Posterior cingulate gyrus (tissue), 11 donors: ENCODE data around the gene USF2.
"Not testable (repeated sequence)": the region's sequence is repeated elsewhere in the genome, so short reads cannot be mapped to it uniquely, and the experiment has no call there.

ENCODE experiments used
- DNase-seq, 10 donors: peaks; one replicate each; pipeline versions ENCODE4 v3.0.0 to v3.0.0-alpha.2; 2020 to 2021; ENCODE audit warnings: mixed read lengths in 3 of 10
- intact Hi-C: fragments of 100-400 bp; cut with DNase I; formaldehyde crosslinking; loops from one replicate; pipeline ENCODE4 v1.15.1; 2023

USF2 gene, protein sequence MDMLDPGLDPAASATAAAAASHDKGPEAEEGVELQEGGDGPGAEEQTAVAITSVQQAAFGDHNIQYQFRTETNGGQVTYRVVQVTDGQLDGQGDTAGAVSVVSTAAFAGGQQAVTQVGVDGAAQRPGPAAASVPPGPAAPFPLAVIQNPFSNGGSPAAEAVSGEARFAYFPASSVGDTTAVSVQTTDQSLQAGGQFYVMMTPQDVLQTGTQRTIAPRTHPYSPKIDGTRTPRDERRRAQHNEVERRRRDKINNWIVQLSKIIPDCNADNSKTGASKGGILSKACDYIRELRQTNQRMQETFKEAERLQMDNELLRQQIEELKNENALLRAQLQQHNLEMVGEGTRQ

DNA sequence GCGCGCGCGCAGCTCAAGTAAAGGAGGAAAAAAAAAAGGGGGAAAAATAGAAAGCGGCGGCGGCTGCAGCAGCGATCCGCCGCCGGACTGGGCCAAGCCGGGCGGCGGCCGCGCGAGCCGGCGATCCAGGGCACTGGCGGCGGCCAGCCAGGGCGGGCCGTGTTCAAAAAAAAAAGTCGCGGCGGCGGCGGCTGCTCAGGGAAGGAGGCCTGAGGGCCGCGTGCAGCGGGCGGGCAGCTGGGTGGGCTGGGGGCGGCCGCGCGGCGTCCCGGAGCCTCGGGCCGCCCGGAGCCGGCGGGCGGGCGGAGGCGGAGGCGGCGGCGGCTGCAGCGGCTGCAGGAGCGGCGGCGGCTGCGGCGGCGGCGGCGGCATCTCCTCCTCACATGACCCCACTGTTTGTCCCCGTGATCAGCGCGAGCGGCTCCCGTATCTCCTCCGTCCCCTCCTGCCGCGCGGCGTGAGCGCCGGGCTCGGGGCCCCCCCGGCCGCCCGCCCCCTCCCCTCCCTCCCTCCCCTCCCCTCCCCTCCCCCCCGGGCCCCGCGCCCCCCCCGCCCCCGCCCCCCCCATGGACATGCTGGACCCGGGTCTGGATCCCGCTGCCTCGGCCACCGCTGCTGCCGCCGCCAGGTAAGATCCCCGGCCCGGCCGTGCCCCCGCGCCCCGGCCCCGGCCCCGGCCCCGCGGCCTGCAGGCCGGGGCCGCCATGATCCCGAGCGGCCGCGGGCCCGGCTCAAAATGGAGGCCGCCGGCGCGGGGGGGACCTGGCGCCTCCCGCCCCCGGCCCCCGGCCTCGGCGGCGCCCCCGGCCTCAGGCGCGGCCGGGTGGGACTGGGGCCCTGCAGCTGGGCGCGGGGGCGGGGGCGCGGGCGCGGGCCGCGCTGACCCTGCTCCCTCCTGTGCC lies at the start of gene USF2:
Gene USF2, plus strand, starts transcription at position 427 of the 902 bp plus-strand sequence. Its CDS starts 140 bp downstream, at position 567.
- DNase-seq, result peak in 9 of 10 donors; percentile 74 to 97 (median 79)
- intact Hi-C loops, result loop anchor here (1.0 to 10.0 kb wide), 3 partner anchors 24 to 226 kb away; partner anchors contain the start of genes FXYD7, KRTDAP and MAG

DNA sequence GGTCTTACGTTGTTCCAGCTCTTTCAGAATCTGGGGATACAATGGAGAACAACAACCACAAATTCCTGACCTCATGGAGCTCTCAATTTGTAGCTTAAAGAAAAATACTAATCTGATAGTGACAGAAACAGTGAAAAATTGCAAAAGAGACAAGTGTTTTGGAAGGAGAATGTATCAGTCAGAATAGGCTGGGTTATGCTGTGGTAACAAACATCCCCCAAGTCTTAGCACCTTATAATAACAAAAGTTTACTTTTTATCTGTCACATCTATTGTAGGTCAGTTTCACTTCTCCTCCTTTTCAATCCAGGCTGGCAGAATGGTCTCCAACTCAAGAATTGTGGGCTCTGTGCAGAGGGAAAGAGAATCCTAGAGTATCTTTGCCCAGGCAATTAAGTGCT lies 49.8 kb upstream of the USF2 start:
- intact Hi-C loops, result no loop called here
- no peak for DNase-seq

DNA sequence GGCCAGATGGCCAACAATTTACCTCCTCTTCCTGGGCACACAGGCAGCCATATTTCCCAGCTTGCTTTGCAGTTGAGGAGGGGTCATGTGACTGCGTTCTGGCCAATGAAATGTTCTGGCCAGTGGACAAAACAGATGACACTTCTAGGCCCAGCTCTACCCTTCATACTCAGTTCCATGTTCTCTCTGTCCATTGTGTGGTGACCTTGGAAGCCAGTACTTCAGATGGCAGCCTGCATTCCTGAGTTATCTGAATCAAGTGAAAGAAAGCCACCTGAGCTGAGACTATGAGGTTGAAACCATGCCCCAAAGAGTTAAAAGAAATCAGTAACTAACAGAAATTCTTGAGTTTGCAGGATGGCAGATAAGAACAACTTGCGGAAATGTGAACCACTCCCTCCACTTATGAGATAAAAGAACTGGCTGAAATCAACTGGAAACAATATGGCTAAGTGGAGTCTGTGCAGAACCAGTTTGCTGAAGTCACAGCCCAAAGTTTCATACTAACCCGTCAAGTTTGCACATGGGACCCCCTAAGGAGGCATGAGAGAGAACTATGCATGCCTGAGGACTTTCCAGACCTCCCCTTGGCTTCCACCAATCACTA lies 48.3 kb upstream of the USF2 start:
- intact Hi-C loops, result no loop called here
- DNase-seq, result no peak

DNA sequence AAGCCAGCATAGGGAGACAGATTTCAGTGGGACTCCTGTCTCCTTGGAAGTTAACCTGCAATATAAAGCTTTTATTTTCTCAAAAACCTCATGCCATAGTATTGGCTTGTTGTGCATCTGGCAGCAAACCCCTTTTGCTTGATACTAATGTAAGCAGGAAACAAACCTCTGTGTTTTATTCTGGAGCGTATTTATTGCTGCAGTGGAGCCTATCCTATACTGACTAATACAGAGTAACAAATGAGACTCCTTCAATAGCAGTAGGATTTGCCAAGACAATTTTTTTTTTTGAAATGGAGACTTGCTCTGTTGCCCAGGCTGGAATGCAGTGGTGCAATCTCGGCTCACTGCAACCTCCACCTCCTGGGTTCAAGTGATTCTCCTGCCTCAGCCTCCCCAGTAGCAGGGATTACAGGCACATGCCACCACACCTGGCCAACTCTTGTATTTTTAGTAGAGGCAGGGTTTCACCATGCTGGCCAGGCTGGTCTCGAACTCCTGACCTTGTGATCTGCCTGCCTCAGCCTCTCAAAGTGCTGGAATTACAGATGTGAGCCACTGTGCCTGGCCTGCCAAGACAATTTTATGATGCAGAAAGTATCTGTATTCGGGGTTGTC lies 47.7 kb upstream of the USF2 start:
- intact Hi-C loops, DNase-seq: not testable (repeated sequence)

DNA sequence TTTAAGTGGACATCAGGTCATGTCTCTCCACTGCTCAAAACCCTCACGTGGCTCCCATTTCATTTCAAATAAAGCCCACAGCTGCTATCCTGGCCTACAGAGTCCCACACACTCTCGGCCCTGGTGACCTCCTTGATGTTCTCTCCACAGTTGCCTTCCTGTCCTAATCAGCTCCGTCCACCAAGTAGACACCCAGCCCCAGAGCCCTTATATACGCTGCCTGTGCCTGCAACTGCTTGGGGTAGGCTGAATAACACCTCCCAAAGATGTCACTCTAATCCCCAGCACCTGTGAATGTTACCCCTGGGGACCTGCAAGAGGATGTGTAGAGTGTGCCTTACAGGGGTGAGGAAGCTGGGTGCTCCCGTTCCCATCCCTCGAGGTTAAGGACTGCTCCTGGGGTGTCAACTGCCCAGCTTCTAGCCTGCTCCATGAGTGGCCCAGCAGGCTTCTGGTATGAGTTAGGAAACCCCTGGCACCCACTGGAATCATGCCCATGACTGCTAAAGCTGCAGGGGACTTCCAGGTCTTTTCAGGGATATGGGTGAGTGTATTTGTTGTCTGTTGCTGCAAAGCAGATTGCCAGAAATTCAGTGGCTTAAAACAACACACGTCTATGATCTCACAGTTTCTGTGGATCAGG lies 46.3 kb upstream of the USF2 start:
- DNase-seq, result no peak
- intact Hi-C loops, result no loop called here

DNA sequence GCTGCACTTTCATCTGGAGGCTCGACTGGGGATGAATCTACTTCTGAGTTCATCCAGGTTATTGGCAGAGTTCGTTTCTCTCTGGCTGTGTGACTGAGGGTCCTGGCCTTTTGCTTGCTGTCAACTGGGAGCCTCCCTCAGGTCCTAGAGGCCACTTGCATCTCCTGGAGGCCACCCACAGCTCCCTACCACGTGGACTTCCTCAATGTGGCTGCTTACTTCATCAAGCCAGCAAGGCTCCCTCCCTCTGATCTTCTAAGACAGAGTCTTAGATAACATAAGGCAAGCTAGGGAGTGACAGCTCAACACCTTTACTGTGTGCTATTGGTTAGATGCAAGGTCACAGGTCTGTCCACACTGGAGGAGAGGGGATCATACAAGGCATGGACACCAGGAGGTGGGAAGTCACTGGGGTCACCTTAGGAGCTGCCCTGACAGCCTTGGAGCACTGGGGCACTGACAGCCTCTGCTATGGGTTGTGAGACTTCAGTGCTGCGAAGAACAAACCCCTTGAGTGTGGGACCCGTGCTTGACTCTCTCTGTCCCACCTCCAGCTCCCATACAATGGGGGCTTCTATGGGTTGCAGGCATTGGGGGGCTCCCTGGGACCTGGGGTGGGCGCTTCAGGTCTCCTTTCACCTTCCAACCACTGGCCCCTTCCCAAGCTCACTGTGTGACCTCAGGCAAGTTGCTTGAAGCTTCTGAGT lies 45.5 kb upstream of the USF2 start:
- intact Hi-C loops, result no loop called here
- no peak for DNase-seq

DNA sequence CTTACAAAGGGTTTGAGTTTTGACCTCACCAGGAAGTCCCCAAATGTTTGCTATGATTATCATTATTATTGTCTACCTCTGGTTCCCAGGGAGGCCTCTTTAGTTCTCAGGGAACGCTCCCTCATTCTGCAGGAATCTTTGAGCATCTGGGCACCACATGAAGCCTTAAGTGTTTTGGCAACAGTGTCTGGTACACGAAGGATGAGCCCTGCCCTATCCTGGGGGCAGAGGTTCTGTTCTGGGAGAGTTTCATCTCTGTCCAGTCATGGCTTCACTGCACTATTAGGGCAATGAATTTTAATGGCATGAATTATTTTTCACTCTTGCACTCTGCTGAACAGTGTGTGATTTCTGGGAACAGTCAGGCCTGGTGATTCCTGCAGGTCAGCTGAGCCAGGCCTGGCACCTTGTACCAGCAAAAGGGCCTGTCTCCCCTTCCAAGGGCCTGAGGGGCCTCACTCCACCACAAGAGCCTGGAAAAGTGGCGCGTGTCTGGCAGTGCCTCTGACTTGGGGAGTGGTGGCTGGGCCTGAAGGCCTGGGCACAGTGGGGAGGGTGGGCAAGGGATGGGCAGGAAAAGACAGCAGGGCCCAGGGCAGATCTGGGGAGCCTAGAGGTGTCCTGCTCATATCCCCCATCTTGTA lies 44.8 kb upstream of the USF2 start:
- intact Hi-C loops, result no loop called here
- DNase-seq, result no peak

DNA sequence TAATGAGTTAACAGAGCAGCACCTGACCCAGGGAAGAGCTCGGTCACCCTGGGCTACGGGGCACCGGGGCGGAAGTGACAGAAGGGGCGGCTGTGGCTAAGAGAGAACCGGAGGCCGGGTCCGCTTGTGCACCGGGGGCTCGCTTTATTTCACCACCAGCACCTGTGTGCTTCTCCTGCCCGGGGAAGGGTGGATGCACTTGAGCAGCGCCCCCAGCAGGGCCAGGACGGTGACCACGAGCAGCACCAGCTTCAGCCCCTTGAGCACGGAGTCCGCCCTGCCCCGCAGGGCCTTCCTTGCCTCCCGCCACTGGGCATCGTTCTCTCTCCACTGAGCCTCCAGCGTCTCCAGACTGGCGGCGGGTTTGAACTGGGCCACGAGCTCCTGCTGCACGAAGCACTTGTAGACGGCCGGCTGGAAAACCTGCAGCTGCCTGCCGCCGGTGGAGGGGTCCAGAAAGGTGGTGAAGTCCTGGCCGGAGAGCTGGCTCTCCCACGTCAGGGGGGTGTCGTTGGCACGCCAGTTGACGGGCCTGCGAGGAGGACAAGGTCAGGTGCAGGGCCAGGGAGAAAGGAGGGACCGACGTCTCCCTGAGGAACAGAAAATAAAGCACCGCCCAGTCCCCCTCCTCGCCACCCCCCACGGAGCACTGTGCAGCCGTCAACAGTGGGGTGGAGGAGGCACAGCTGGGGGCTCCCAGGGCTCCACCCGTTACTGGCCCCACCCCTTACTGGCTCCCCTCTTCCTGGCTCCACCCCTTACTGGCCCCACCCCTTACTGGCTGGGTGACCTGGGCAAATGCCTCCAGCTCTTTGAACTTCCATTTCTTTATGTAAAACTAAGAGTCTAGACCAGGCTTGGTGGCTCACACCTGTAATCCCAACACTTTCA lies 43.8 kb upstream of the USF2 start:
- DNase-seq, result no peak
- intact Hi-C loops, result no loop called here

DNA sequence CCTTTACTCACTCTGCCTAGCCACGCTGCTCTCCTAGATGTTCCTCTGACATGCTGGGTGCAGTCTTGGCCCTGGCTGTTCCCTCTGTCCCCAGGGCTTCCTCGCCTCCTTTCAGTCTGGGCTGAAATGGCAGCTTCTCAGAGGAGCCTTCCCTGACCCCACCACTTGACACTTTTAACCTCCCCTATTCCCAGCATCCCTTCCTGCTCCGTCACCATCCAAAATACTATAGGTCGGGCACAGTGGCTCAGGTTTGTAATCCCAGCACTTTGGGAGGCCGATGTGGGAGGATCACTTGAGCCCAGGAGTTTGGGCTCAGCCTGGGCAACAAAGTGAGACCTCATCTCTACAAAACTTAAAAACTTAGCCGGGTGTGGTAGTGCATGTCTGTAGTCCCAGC lies 42.8 kb upstream of the USF2 start:
- intact Hi-C loops, result no loop called here
- DNase-seq, result no peak

DNA sequence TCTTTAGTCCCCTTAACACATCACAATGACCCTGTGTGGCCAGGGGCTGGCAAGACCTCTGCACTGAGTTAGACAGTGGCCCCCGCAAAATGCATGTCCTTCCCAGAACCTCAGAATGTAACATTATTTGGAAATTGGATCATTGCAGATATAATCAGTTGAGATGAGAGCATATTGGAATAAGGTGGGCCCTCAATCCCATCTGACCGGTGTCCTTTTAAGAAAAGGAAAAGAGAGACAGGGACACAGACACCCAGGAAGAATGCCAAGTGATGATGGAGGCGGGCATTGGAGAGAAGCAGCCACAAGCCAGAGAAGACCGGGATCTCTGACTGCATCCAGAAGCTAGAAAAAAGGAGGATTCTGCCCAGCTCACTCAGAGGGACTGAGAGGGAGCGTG lies 42.0 kb upstream of the USF2 start:
- intact Hi-C loops, result no loop called here
- no peak for DNase-seq

DNA sequence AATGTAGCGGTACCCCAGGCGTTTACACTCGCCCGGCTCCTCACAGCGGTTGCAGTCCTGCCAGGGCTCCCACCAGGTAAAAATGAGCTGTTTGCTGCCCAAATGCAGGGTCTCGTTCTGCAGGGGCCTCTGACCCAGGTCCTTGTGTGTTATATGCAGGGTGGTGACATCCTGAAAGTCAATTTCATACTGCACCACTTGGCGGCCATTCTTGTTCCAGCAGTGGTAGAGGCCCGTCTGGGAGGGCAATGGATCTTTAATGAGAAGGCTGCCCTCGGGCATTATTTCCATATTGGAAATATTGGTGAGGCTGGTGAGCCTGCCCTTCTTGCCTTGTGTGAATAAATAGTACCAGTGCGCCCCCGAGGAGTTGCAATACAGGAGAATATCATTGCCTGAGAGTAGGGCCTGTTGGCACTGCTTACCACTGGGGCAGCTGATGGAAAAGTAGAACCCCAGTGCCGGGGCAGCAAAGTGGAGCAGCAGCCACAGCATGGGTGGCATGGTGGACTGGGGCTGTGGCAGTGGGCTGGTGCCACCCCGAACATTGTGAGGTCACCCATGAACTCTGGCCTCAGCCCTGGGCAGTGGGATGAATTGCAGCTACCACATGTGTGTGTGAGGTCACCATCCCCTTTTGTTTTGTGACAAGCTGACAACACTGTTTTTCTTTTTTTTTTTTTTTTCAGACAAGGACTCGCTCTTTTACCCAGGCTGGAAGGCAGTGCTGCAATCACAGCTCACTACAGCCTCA lies 40.4 kb upstream of the USF2 start, which contains the start of gene FAM187B:
Gene FAM187B, minus strand, starts transcription at position 563 of the 754 bp plus-strand sequence. Its CDS starts 59 bp downstream, at position 504.
- DNase-seq, result peak in 5 of 10 donors; percentile 15 to 87 (median 44)

DNA sequence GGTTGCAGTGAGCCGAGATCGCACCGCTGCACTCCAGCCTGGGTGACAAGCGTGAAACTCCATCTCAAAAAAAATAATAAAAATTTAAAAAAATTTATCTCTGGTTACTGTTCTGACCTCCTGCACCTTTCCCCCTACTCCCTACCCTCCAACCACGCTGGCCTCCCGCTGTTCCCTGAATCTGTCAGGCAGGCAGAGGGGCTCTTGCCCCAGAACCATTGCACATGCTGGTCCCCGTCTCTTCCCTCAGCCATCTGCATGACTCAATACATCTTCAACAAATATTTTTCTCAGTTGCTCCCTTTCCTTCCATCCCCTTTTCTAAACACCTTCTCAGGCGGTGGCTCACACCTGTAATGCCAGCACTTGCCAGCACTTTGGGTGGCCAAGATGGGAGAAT lies 39.2 kb upstream of the USF2 start:
- intact Hi-C loops, result no loop called here

More for the DNA sequence above, 40.4 kb upstream of the USF2 start, which contains the start of gene FAM187B:
- intact Hi-C loops, result no loop called here

DNA sequence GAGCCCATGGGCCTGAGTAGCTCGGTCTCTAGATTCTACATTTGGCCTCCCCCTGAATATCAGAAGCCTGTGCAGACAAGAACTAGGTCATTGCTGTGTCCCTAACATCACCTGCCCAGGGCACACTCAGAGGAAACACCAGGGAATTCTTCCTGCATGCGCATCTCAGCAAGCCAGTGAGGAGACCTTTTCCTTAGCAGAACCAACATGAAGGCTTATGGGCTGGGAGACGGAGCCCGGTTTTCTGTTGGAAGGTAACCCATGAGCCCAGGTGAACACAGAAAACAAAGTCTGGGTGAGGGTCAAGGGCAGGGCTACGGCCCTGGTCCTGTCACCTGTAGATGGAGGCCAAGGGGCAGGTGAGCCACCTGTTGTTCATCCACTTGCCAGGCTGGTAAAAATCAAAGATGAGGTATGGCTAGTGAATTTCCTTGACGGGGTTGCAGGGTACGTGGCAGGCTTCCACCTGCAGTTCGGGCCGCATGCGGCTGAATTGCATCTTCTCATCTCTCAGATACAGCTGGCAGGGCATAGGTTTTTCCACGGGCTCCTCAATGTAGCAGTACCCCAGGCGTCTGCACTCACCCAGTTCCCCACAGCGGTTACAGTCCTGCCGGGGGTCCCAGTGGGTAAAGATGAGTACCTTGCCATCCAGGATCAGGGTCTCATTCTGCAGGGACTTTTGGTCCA lies 36.7 kb upstream of the USF2 start:
- intact Hi-C loops, result no loop called here
- peak in 1 of 10 donors; percentile 53 for DNase-seq

More for the DNA sequence above, 39.2 kb upstream of the USF2 start:
- peak in 1 of 10 donors; percentile 57 for DNase-seq

DNA sequence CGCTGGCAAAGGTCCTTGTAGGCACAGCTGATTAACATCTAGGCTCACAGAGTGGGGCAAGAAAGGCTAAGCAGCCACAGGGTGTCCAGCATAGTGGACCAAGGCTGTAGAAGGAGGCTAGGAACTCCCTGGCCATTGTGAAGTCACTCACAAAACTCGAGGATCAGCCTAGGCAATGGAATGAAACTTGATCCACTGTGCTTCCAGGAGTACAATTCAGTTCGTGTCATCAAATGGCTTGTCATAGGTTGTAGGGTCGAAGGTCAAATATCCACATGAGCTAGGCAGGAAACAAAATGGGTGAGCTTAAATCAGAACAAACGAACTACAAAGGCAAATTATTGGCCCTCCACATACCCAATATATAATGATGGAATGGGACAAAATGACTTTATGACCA lies 35.9 kb upstream of the USF2 start:
- intact Hi-C loops, result no loop called here
- DNase-seq, result no peak

DNA sequence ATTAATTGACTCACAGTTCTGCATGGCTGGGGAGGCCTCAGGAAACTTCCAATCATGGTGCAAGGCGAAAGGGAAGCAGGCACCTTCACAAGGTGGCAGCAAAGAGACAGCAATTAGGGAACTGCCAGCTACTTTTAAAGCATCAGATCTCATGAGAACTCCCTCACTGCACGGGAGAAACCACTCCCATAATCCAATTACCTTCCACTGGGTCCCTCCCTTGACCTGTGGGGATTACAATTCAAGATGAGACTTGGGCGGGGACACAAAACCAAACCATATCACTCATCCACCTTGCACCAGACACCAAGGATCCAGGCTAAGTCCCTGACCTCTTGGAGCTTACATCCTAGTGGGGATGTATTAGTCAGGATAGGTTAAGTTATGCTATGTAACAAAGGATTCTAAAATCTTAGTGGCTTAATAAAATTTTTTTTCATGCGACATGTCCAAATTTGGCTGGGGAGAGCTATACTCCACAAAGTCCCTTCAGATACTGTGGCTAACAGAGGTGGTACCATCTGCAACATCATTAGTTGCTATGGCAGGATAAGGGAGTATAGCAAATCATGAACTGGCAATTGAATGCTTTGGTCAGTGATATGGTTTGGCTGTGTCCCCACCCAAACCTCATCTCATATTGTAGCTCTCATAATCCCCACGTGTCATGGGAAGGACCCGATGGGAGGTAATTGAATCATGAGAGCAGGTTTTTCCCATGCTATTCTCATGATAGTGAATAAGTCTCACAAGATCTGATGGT lies 31.9 kb upstream of the USF2 start:
- intact Hi-C loops, result no loop called here
- no peak for DNase-seq

DNA sequence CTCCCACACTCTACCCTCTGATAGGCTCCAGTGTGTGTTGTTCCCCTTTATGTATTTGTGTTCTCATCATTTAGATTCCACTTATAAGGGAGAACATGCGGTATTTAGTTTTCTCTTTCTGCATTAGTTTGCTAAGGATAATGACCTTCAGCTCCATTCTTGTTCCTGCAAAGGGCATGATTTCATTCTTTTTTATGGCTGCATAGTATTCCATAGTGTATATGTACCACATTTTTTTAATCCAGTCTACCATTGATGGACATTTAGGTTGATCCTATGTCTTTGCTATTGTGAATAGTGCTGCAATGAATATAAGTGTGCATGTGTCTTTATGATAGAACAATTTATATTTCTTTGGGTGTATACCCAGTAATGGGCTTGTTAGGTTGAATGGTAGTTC lies 29.2 kb upstream of the USF2 start:
- intact Hi-C loops, DNase-seq: not testable (repeated sequence)
